ENCODE results near the gene SPATA46. TPM values are rescaled to one million over a fixed set of nuclear protein-coding genes. Genes with fewer than 3 reads are reported as not detected.

The SPATA46 gene
- total RNA-seq, 1 donor from 2014 or later = not detected

- FAIRE-seq (no peak), DNase-seq (ENCODE audit: low read depth) (no peak)
- Histone ChIP-seq H3K4me1 (ENCODE audit: insufficient read depth, low read length) (no peaks in the 10 kb centered on the region), H3K27ac (ENCODE audit: low read depth, low read length) (no peak overlapping the region), H3K4me3 (ENCODE audit: insufficient read depth, low read depth, low read length) (no peak overlapping the region), H3K79me2 (ENCODE audit: insufficient read depth, low read length) (no peaks in the 10 kb centered on the region), H3K36me3 (ENCODE audit: insufficient read depth, low read length) (no peaks in the 10 kb centered on the region), H3K27me3 (ENCODE audit: insufficient read depth, low read length) (peaks cover 2% of the 10 kb centered on the region), H3K4me2 (ENCODE audit: low read length) (no peak overlapping the region), H4K20me1 (ENCODE audit: insufficient read depth, low read length) (no peaks in the 10 kb centered on the region), H2AFZ (ENCODE audit: low read depth, low read length) (no peak overlapping the region), H3K9ac (ENCODE audit: low read length) (no peak overlapping the region), H3K9me3 (ENCODE audit: insufficient read depth, low read depth, low read length) (no peaks in the 10 kb centered on the region)
- H3K4me1 Mint-ChIP-seq (ENCODE audit: low read depth, unreplicated experiment) = peaks cover 5% of the 10 kb centered on the region
- H3K27me3 Mint-ChIP-seq (ENCODE audit: low read depth, unreplicated experiment) = peaks cover 26% of the 10 kb centered on the region
- no peak overlapping the region for H3K4me3 Mint-ChIP-seq (ENCODE audit: unreplicated experiment)
- peaks cover 1% of the 10 kb centered on the region for H3K9me3 Mint-ChIP-seq (ENCODE audit: unreplicated experiment)
- H3K36me3 Mint-ChIP-seq (ENCODE audit: low read depth, unreplicated experiment) = no peaks in the 10 kb centered on the region
- no peak overlapping the region for H3K27ac Mint-ChIP-seq (ENCODE audit: unreplicated experiment)
- no peak for TF ChIP-seq CTCF (IDR thresholded peaks at IDR 0.05; ENCODE audit: insufficient read depth, low read depth, low read length)
- no peak for TF ChIP-seq EZH2 (IDR thresholded peaks at IDR 0.05; ENCODE audit: insufficient read depth, low read length)
These were observed 22.4 kb upstream of the SPATA46 start for GRCh38 chr1:162398999-162399580.

- Histone ChIP-seq H3K4me3 (ENCODE audit: insufficient read depth, low read depth, low read length) (no peak overlapping the region), H3K9me3 (ENCODE audit: insufficient read depth, low read depth, low read length) (no peaks in the 10 kb centered on the region), H3K36me3 (ENCODE audit: insufficient read depth, low read length) (no peaks in the 10 kb centered on the region), H3K27me3 (ENCODE audit: insufficient read depth, low read length) (peaks cover 2% of the 10 kb centered on the region), H4K20me1 (ENCODE audit: insufficient read depth, low read length) (no peaks in the 10 kb centered on the region), H3K27ac (ENCODE audit: low read depth, low read length) (no peak overlapping the region), H3K4me2 (ENCODE audit: low read length) (no peak overlapping the region), H3K9ac (ENCODE audit: low read length) (no peak overlapping the region), H2AFZ (ENCODE audit: low read depth, low read length) (no peak overlapping the region), H3K79me2 (ENCODE audit: insufficient read depth, low read length) (no peaks in the 10 kb centered on the region), H3K4me1 (ENCODE audit: insufficient read depth, low read length) (no peaks in the 10 kb centered on the region)
- DNase-seq (ENCODE audit: low read depth) (no peak), FAIRE-seq (no peak)
- TF ChIP-seq EZH2 (IDR thresholded peaks at IDR 0.05; ENCODE audit: insufficient read depth, low read length) (no peak), CTCF (IDR thresholded peaks at IDR 0.05; ENCODE audit: insufficient read depth, low read depth, low read length) (no peak)
- no peak overlapping the region for H3K27ac Mint-ChIP-seq (ENCODE audit: unreplicated experiment)
- no peaks in the 10 kb centered on the region for H3K36me3 Mint-ChIP-seq (ENCODE audit: low read depth, unreplicated experiment)
- H3K4me3 Mint-ChIP-seq (ENCODE audit: unreplicated experiment) = no peak overlapping the region
- H3K9me3 Mint-ChIP-seq (ENCODE audit: unreplicated experiment) = peaks cover 1% of the 10 kb centered on the region
- peaks cover 5% of the 10 kb centered on the region for H3K4me1 Mint-ChIP-seq (ENCODE audit: low read depth, unreplicated experiment)
- H3K27me3 Mint-ChIP-seq (ENCODE audit: low read depth, unreplicated experiment) = peaks cover 26% of the 10 kb centered on the region
These were observed 21.4 kb upstream of the SPATA46 start for GRCh38 chr1:162397943-162398560.

GRCh38 chr1:162397039-162397448 lies 20.4 kb upstream of the SPATA46 start:
- no peak for TF ChIP-seq EZH2 (IDR thresholded peaks at IDR 0.05; ENCODE audit: insufficient read depth, low read length)
- TF ChIP-seq CTCF (IDR thresholded peaks at IDR 0.05; ENCODE audit: insufficient read depth, low read depth, low read length) = no peak
- Histone ChIP-seq H4K20me1 (ENCODE audit: insufficient read depth, low read length) (no peaks in the 10 kb centered on the region), H2AFZ (ENCODE audit: low read depth, low read length) (no peak overlapping the region), H3K4me3 (ENCODE audit: insufficient read depth, low read depth, low read length) (no peak overlapping the region), H3K27me3 (ENCODE audit: insufficient read depth, low read length) (peaks cover 2% of the 10 kb centered on the region), H3K27ac (ENCODE audit: low read depth, low read length) (no peak overlapping the region), H3K36me3 (ENCODE audit: insufficient read depth, low read length) (no peaks in the 10 kb centered on the region), H3K4me1 (ENCODE audit: insufficient read depth, low read length) (no peaks in the 10 kb centered on the region), H3K9ac (ENCODE audit: low read length) (no peak overlapping the region), H3K9me3 (ENCODE audit: insufficient read depth, low read depth, low read length) (no peaks in the 10 kb centered on the region), H3K4me2 (ENCODE audit: low read length) (no peak overlapping the region), H3K79me2 (ENCODE audit: insufficient read depth, low read length) (no peaks in the 10 kb centered on the region)
- no peak for DNase-seq (ENCODE audit: low read depth)
- peaks cover 5% of the 10 kb centered on the region for H3K4me1 Mint-ChIP-seq (ENCODE audit: low read depth, unreplicated experiment)
- no peak for FAIRE-seq
- H3K27ac Mint-ChIP-seq (ENCODE audit: unreplicated experiment) = no peak overlapping the region
- H3K27me3 Mint-ChIP-seq (ENCODE audit: low read depth, unreplicated experiment) = peaks cover 26% of the 10 kb centered on the region
- H3K36me3 Mint-ChIP-seq (ENCODE audit: low read depth, unreplicated experiment) = no peaks in the 10 kb centered on the region
- H3K4me3 Mint-ChIP-seq (ENCODE audit: unreplicated experiment) = no peak overlapping the region
- H3K9me3 Mint-ChIP-seq (ENCODE audit: unreplicated experiment) = peaks cover 1% of the 10 kb centered on the region
